Naive thymus-derived CD8-positive, alpha-beta T cell (primary cell): ENCODE results near the gene CC2D1A. TPM values are rescaled to one million over a fixed set of nuclear protein-coding genes. Genes with fewer than 3 reads are reported as not detected.

Experiments
- ATAC-seq, 2 donors: fragments of 150-1000 bp; cut with Tn5 transposase in 1 of 2; sonication (Bioruptor Pico), chemical (Tn5 transposase) in 1 of 2; 1 replicate in 1 of 2; 2 replicates in 1 of 2; pipeline ENCODE4 v1.10.0; 2021; ENCODE audit warnings: mild to moderate bottlenecking in 2 of 2, moderate library complexity in 2 of 2
- POLR2A ChIA-PET: fragments of 350-600 bp; sonication (Branson Sonifier 250); formaldehyde crosslinking; loops from one replicate; lab custom pipeline; 2021; ENCODE audit warnings: antibody characterized with exemption; lab: Charles Lee
- DNase-seq, 10 donors: peaks; one replicate each; pipeline versions ENCODE4 v3.0.0 to v3.0.0-alpha.2; 2020 to 2022
- H3K27ac Mint-ChIP-seq, 10 donors: one replicate each; pipeline ENCODE4 v1.8.0; 2020 to 2022; ENCODE audit warnings: mild to moderate bottlenecking in 10 of 10, mixed read lengths in 10 of 10, moderate library complexity in 4 of 10, inconsistent platforms in 1 of 10
- H3K27me3 Mint-ChIP-seq, 5 donors: one replicate each; pipeline ENCODE4 v1.8.0; 2021 to 2022; ENCODE audit warnings: mixed read lengths in 5 of 5
- H3K36me3 Mint-ChIP-seq, 3 donors: one replicate each; pipeline ENCODE4 v1.8.0; 2020 to 2022; ENCODE audit warnings: mixed read lengths in 3 of 3, mild to moderate bottlenecking in 2 of 3, inconsistent platforms in 1 of 3
- H3K4me1 Mint-ChIP-seq, 4 donors: one replicate each; pipeline ENCODE4 v1.8.0; 2021 to 2022; ENCODE audit warnings: mixed read lengths in 4 of 4
- H3K4me3 Mint-ChIP-seq, 10 donors: one replicate each; pipeline ENCODE4 v1.8.0; 2020 to 2022; ENCODE audit warnings: mild to moderate bottlenecking in 10 of 10, mixed read lengths in 10 of 10, moderate library complexity in 6 of 10, inconsistent platforms in 1 of 10
- H3K9me3 Mint-ChIP-seq, 9 donors: one replicate each; pipeline ENCODE4 v1.8.0; 2020 to 2022; ENCODE audit warnings: mixed read lengths in 9 of 9, mild to moderate bottlenecking in 3 of 9, inconsistent platforms in 1 of 9, moderate library complexity in 1 of 9
- microRNA-seq: library from miRNA; unstranded; fragments of <30 nt; microRNA quantifications from one replicate; pipeline ENCODE4 v1.2.0, GENCODE V29; 2022; ENCODE audit warnings: borderline microRNAs expressed
- polyA plus RNA-seq, 3 donors: library from polyadenylated mRNA; unstranded; fragments of 300-500 nt; fragmentation: Illumina TruSeq; gene quantifications; one replicate each; pipeline ENCODE4 v1.2.3, GENCODE V29; 2021
- total RNA-seq, 8 experiments: library from RNA in 2 of 8; stranded (reverse) in 2 of 8; gene quantifications; one replicate each; pipeline ENCODE4 v1.2.3 and lab custom pipeline; 2021 to 2026

Gene CC2D1A
- total and polyA plus RNA-seq, 5 experiments from 2014 or later = 4.3 to 30.7 (median 10.5) TPM

DNA sequence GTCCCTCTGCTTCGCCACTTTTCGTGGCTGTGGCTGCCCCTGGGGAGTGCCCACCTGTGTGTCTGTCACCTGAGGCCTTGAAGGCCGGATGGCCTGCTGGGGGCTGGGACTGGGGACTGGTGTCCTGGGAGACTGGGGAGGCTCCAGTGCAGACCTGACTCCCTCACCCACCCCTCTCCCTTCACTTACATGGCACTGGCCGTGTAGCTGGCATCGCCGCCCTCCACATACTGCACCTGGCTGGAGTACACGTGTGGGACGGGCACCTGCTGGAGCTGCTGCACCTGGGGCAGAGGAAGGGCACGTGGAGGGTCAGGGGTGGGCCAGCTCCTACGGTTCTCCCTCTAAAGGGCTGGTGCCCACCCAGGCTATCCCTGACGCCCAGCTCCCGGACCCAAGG is 71.8 kb downstream of the CC2D1A start:
- Mint-ChIP-seq H3K4me1 (peaks cover 14 to 61% (median 42%) of the 10 kb centered on the region in 4 donors), H3K36me3 (peaks cover 0 to 14% (median 0%) of the 10 kb centered on the region in 3 donors), H3K4me3 (peak overlapping the region in 9 of 10 donors; percentile 26 to 77 (median 61)), H3K27me3 (no peaks in the 10 kb centered on the region), H3K9me3 (no peaks in the 10 kb centered on the region), H3K27ac (peak overlapping the region; percentile 8 to 93 (median 80))
- POLR2A ChIA-PET = interaction anchor here (0.6 to 24.8 kb wide), 8 partner anchors 9 to 399 kb away, joined by 3 to 481 read pairs (median 15); partner anchors contain the start of genes DCAF15, IL27RA and RFX1
- no peak for DNase-seq
- no peak for ATAC-seq

DNA sequence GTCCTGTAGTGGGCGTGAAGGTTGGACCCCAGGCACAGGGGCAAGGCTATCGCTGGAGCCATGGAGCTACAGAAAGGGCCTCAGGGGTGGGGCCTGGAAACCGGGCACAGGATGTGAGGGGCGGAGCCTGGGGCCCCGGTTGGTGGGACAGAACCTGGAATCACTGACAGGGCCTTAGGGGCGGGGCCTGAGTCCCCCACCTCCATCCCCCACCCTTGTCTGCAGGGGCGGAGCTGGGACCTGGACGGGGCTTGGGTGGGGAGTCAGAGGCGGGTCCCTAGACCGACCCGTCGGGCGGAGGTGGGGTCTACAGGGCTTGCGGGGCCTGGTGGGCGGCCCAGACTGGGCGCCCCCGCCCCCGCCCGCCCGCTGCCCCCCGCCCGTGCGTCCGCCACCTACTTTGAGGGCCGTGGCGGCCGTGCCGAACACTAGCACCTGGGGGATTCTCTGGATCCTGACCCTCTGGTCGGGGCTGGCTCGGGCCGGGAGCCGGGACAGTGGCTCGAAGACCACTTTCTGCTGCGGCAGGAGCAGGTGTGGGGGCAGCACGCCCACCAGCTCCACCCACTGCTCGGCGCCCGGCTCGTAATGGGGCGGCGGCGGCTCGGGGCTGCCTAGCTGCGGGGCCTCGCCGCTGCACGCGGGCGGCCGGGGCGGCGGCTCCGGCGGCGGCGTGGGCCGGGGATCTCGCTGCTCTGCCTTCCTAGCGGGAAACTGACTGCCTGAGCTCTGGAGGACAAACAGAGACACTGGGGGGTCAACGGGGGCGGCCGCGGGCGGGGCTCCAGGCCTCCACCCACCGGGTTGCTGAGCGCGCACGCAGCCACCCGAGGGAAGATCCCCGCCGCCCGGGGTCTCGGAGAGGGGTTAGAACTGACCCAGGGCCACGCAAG is 72.6 kb downstream of the CC2D1A start:
- Mint-ChIP-seq H3K9me3 (no peaks in the 10 kb centered on the region), H3K4me3 (peak overlapping the region; percentile 42 to 78 (median 66)), H3K36me3 (peaks cover 0 to 14% (median 0%) of the 10 kb centered on the region in 3 donors), H3K27me3 (no peaks in the 10 kb centered on the region), H3K27ac (peak overlapping the region; percentile 8 to 93 (median 80)), H3K4me1 (peaks cover 18 to 63% (median 48%) of the 10 kb centered on the region in 4 donors)
- POLR2A ChIA-PET = interaction anchor here (0.6 to 24.8 kb wide), 10 partner anchors 8 to 57 kb away, joined by 3 to 481 read pairs (median 6); partner anchors contain the start of genes DCAF15, IL27RA and RFX1
- peak in 7 of 10 donors; percentile 23 to 70 (median 44) for DNase-seq
- peak; percentile 29 to 62 for ATAC-seq

- Mint-ChIP-seq H3K27ac (peak overlapping the region; percentile 74 to 91 (median 84)), H3K4me1 (peaks cover 14 to 62% (median 46%) of the 10 kb centered on the region in 4 donors), H3K9me3 (no peaks in the 10 kb centered on the region), H3K4me3 (peak overlapping the region; percentile 44 to 78 (median 64)), H3K27me3 (no peaks in the 10 kb centered on the region), H3K36me3 (peaks cover 0 to 10% (median 0%) of the 10 kb centered on the region in 3 donors)
- no peak for DNase-seq
- ATAC-seq = peak in 1 of 2 donors; percentile 19
- POLR2A ChIA-PET = interaction anchor here (0.6 to 24.8 kb wide), 8 partner anchors 7 to 56 kb away, joined by 3 to 481 read pairs (median 16); partner anchors contain the start of genes DCAF15, IL27RA and RFX1
Observed at GRCh38 chr19:13979244-13979615, 73.2 kb downstream of the CC2D1A start.

- Mint-ChIP-seq H3K27me3 (no peaks in the 10 kb centered on the region), H3K36me3 (peaks cover 0 to 8% (median 0%) of the 10 kb centered on the region in 3 donors), H3K27ac (peak overlapping the region; percentile 74 to 91 (median 85)), H3K9me3 (no peaks in the 10 kb centered on the region), H3K4me3 (peak overlapping the region; percentile 44 to 78 (median 64)), H3K4me1 (peaks cover 12 to 62% (median 45%) of the 10 kb centered on the region in 4 donors)
- ATAC-seq = no peak
- POLR2A ChIA-PET = interaction anchor here (1.2 to 24.8 kb wide), 5 partner anchors 10 to 51 kb away, joined by 5 to 481 read pairs (median 26); partner anchors contain the start of genes DCAF15, IL27RA and RFX1
- DNase-seq = no peak
Observed at GRCh38 chr19:13979686-13980085, 73.7 kb downstream of the CC2D1A start.

GRCh38 chr19:13980340-13980739 is 74.3 kb downstream of the CC2D1A start:
- H3K27ac Mint-ChIP-seq = peak overlapping the region in 3 of 10 donors; percentile 15 to 91 (median 37)
- no peaks in the 10 kb centered on the region for H3K27me3 Mint-ChIP-seq
- H3K36me3 Mint-ChIP-seq = peaks cover 0 to 8% (median 0%) of the 10 kb centered on the region in 3 donors
- POLR2A ChIA-PET = interaction anchor here (1.2 to 24.8 kb wide), 3 partner anchors 9 to 51 kb away, joined by 5 to 481 read pairs (median 51); partner anchors contain the start of genes IL27RA and RFX1
- peak overlapping the region in 1 of 10 donors; percentile 77 for H3K4me3 Mint-ChIP-seq
- no peak for ATAC-seq
- H3K9me3 Mint-ChIP-seq = no peaks in the 10 kb centered on the region
- DNase-seq = no peak
- peaks cover 14 to 65% (median 52%) of the 10 kb centered on the region in 4 donors for H3K4me1 Mint-ChIP-seq

Small RNA genes lying within 50 kb of the gene (microRNA-seq; reads per million reads assigned to microRNA genes)
- gene MIR181C (267 reads per million, percentile 73 among the genes with 10 or more reads in this experiment), gene MIR181D (74.9 reads per million, percentile 61 among the genes with 10 or more reads in this experiment)

Other genes with a start within 250 kb of the CC2D1A start
- gene MRI1, start 141.7 kb upstream of the CC2D1A start, total RNA-seq = 10 to 100 TPM; 83.3 to 85.1 TPM
- gene MRI1, start 141.7 kb upstream of the CC2D1A start, polyA plus RNA-seq = 10 to 100 TPM in 2 of 3 donors, 1 to 10 TPM in 1; 6.4 to 15.5 (median 11.6) TPM
- gene C19orf53, start 131.7 kb upstream of the CC2D1A start, total RNA-seq = 10 to 100 TPM; 74.1 to 80.0 TPM
- gene C19orf53, start 131.7 kb upstream of the CC2D1A start, polyA plus RNA-seq = 100 to 1,000 TPM; 248 to 324 (median 278) TPM
- 1 to 10 TPM; 7.8 to 8.1 TPM for gene ZSWIM4, start 110.8 kb upstream of the CC2D1A start, total RNA-seq
- 1 to 10 TPM in 2 of 3 donors, under 1 TPM in 1; 0.30 to 1.5 (median 1.1) TPM for gene ZSWIM4, start 110.8 kb upstream of the CC2D1A start, polyA plus RNA-seq
- not detected for gene NANOS3, start 29.1 kb upstream of the CC2D1A start, total RNA-seq
- gene NANOS3, start 29.1 kb upstream of the CC2D1A start, polyA plus RNA-seq = not detected
- gene BRME1, start 84 bp upstream of the CC2D1A start, total RNA-seq = 1 to 10 TPM; 3.0 to 3.7 TPM
- under 1 TPM; 0.49 to 0.94 (median 0.76) TPM for gene BRME1, start 84 bp upstream of the CC2D1A start, polyA plus RNA-seq
- not detected for gene PODNL1, start 32.2 kb downstream of the CC2D1A start, total RNA-seq
- not detected for gene PODNL1, start 32.2 kb downstream of the CC2D1A start, polyA plus RNA-seq
- 10 to 100 TPM; 93.5 to 93.6 TPM for gene DCAF15, start 46.3 kb downstream of the CC2D1A start, total RNA-seq
- gene DCAF15, start 46.3 kb downstream of the CC2D1A start, polyA plus RNA-seq = 1 to 10 TPM; 2.9 to 6.0 (median 3.4) TPM
- 10 to 100 TPM; 17.1 to 18.8 TPM for gene RFX1, start 100.1 kb downstream of the CC2D1A start, total RNA-seq
- gene RFX1, start 100.1 kb downstream of the CC2D1A start, polyA plus RNA-seq = 1 to 10 TPM in 2 of 3 donors, under 1 TPM in 1; 0.84 to 1.1 (median 1.0) TPM
- not detected for gene RLN3, start 121.9 kb downstream of the CC2D1A start, total RNA-seq
- gene RLN3, start 121.9 kb downstream of the CC2D1A start, polyA plus RNA-seq = under 1 TPM in 1 of 3 donors, not detected in 2; 0.50 TPM
- 10 to 100 TPM; 54.2 to 54.7 TPM for gene IL27RA, start 125.6 kb downstream of the CC2D1A start, total RNA-seq
- gene IL27RA, start 125.6 kb downstream of the CC2D1A start, polyA plus RNA-seq = 10 to 100 TPM; 54.5 to 91.2 (median 83.9) TPM
- not detected for gene PALM3, start 155.9 kb downstream of the CC2D1A start, total RNA-seq
- under 1 TPM in 1 of 3 donors, not detected in 2; 0.13 TPM for gene PALM3, start 155.9 kb downstream of the CC2D1A start, polyA plus RNA-seq
- gene MISP3, start 166.6 kb downstream of the CC2D1A start, total RNA-seq = under 1 TPM; 0.44 to 0.99 TPM
- 1 to 10 TPM in 1 of 3 donors, under 1 TPM in 2; 0.36 to 1.4 (median 0.59) TPM for gene MISP3, start 166.6 kb downstream of the CC2D1A start, polyA plus RNA-seq
- under 1 TPM in 1 of 2 experiments, not detected in 1; 0.85 TPM for gene C19orf67, start 179.6 kb downstream of the CC2D1A start, total RNA-seq
- not detected for gene C19orf67, start 179.6 kb downstream of the CC2D1A start, polyA plus RNA-seq
- gene SAMD1, start 184.6 kb downstream of the CC2D1A start, total RNA-seq = 10 to 100 TPM; 66.4 to 68.3 TPM
- 1 to 10 TPM; 2.3 to 5.2 (median 2.7) TPM for gene SAMD1, start 184.6 kb downstream of the CC2D1A start, polyA plus RNA-seq
- gene PRKACA, start 211.6 kb downstream of the CC2D1A start, total RNA-seq = 10 to 100 TPM; 54.7 to 56.8 TPM
- 1 to 10 TPM; 1.1 to 1.8 (median 1.3) TPM for gene PRKACA, start 211.6 kb downstream of the CC2D1A start, polyA plus RNA-seq
- 1 to 10 TPM; 2.7 to 4.6 TPM for gene ASF1B, start 230.4 kb downstream of the CC2D1A start, total RNA-seq
- 1 to 10 TPM; 2.3 to 4.2 (median 3.7) TPM for gene ASF1B, start 230.4 kb downstream of the CC2D1A start, polyA plus RNA-seq